Gastroesophageal sphincter (tissue), 4 donors: ENCODE results near the gene NDUFS6. TPM values are rescaled to one million over a fixed set of nuclear protein-coding genes. Genes with fewer than 3 reads are reported as not detected.

Experiments
- ATAC-seq: fragments of 150-250 bp; one replicate; pipeline ENCODE4 v1.9.1; 2016; ENCODE audit warnings: mild to moderate bottlenecking, moderate library complexity
- H3K27ac ChIP-seq, 4 donors: fragments of 200-600 bp; sonication (generic) in 3 of 4; 1 replicate in 3 of 4; 2 replicates in 1 of 4; pipeline ENCODE4 v1.5.1; 2016 to 2019
- H3K27me3 ChIP-seq: fragments of 200-600 bp; sonication (generic); one replicate; pipeline ENCODE4 v1.5.1; 2019
- H3K36me3 ChIP-seq, 2 donors: fragments of 200-600 bp; sonication (generic); one replicate each; pipeline ENCODE4 v1.5.1; 2019; ENCODE audit warnings: control low read depth in 1 of 2
- H3K4me1 ChIP-seq, 3 donors: fragments of 200-600 bp; sonication (generic); 1 replicate in 2 of 3; 2 replicates in 1 of 3; pipeline ENCODE4 v1.5.1; 2016 to 2019; ENCODE audit warnings: control low read depth in 2 of 3
- H3K4me3 ChIP-seq, 2 donors: fragments of 200-600 bp; sonication (generic); one replicate each; pipeline ENCODE4 v1.5.1; 2019; ENCODE audit warnings: mild to moderate bottlenecking in 1 of 2, moderate library complexity in 1 of 2
- H3K9me3 ChIP-seq, 3 donors: fragments of 200-600 bp; sonication (generic); one replicate each; pipeline ENCODE4 v1.5.1; 2017 to 2019; ENCODE audit warnings: control low read depth in 2 of 3
- CTCF ChIP-seq, 4 experiments: fragments of 200-600 bp in 2 of 4; fragments of 450-650 bp in 2 of 4; sonication (generic) in 1 of 4; IDR thresholded peaks; one replicate each; pipeline ENCODE4 v1.5.1; 2017 to 2019; ENCODE audit warnings: antibody characterized with exemption in 4 of 4, mild to moderate bottlenecking in 2 of 4, moderate library complexity in 2 of 4
- EP300 ChIP-seq: sonication (generic); formaldehyde crosslinking; IDR thresholded peaks from one replicate; pipeline ENCODE4 v1.6.1; 2017; ENCODE audit warnings: antibody characterized with exemption, mild to moderate bottlenecking
- POLR2A ChIP-seq, 2 donors: fragments of 450-650 bp; IDR thresholded peaks; one replicate each; pipeline ENCODE4 v1.6.1; 2017; ENCODE audit warnings: antibody characterized with exemption in 2 of 2, mild to moderate bottlenecking in 2 of 2, moderate library complexity in 1 of 2
- POLR2AphosphoS5 ChIP-seq: sonication (generic); formaldehyde crosslinking; IDR thresholded peaks from one replicate; pipeline ENCODE4 v1.6.1; 2017; ENCODE audit warnings: antibody characterized with exemption
- WGBS, 2 donors: methylation state at CpG; one replicate each; pipeline ENCODE4 v1.1.5; 2018; ENCODE audit warnings: low coverage in 1 of 2; 5-methylcytosine and 5-hydroxymethylcytosine counted together
- total RNA-seq, 4 donors: library from RNA; depleted of rRNA; stranded (reverse); fragments of >200 nt; gene quantifications; one replicate each; pipeline ENCODE4 v1.1.0, GENCODE V29; 2016

Gene NDUFS6
- total RNA-seq, 4 donors from 2014 or later, result 44.6 to 82.9 (median 51.6) TPM

DNA sequence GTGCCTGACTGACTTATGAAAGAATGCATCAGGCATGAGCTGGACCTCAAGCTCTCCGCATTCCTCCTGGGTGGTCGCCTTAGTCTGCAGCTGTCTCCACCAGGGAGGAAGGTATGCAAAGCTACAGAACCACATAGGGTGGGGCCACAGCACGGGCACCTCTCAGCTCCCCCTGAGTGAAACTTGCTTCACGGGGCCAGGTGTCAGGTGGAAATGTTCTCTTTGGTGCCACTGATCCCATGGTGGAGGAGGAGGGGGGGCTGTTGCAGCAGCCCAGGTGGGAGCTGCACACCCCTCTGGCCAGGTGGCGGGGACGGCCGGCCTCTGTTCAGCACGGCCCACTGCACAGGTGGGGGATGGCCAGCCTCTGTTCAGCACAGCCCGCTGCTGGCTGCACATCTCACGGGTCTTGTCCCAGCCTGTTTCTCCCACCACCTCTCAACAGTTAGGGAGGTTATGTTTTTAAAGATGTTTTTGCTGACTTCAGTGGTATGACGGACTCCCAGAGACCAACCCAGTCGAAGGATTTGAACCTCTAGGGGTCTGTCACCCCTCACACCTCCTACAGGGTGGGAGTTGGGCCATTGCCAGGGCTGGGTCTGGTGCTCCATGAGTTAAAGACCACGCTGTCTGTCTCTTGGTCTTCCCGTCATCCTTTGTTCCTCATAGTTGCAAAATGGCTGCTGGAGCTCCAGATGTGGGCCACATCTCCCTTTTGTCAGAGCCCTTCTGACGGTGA, 35.9 kb upstream of the NDUFS6 start:
- WGBS, 2 donors, result 100% methylated on average over 1 of the region's 15 CpGs
- Histone ChIP-seq H3K36me3 (no peaks in the 10 kb centered on the region), H3K9me3 (no peaks in the 10 kb centered on the region), H3K27ac (no peak overlapping the region), H3K27me3 (peaks cover 92% of the 10 kb centered on the region), H3K4me3 (no peak overlapping the region), H3K4me1 (no peaks in the 10 kb centered on the region)
- ATAC-seq, result no peak
- no peak for TF ChIP-seq EP300
- TF ChIP-seq POLR2AphosphoS5, result no peak
- TF ChIP-seq POLR2A (IDR thresholded peaks at IDR 0.05), result no peak
- no peak for TF ChIP-seq CTCF (IDR thresholded peaks at IDR 0.05)

DNA sequence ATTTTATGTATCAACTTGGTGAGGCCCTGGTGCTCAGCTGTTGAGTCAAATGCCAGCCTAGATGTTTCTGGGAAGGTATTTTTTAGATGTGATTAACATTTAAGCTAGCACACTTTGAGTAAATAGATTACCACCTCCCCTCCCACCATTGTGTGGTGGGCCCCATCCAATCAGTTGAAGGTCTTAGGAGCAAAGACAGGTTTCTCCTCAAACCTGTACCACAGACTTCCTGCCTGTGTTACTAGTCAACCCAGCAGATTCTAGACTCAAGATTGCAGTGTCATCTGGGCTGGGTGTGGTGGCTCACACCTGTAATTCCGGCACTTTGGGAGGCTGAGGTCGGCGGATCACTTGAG, 35.3 kb upstream of the NDUFS6 start:
- no peak for TF ChIP-seq POLR2AphosphoS5
- TF ChIP-seq EP300, result no peak
- TF ChIP-seq POLR2A (IDR thresholded peaks at IDR 0.05), result no peak
- no peak for TF ChIP-seq CTCF (IDR thresholded peaks at IDR 0.05)
- no peaks in the 10 kb centered on the region for H3K4me1 ChIP-seq
- WGBS, 2 donors, result 100% methylated on average over 2 of the region's 3 CpGs; no CpG with 5 or more reads in 1 of the 2 donors
- no peak overlapping the region for H3K4me3 ChIP-seq
- peaks cover 93% of the 10 kb centered on the region for H3K27me3 ChIP-seq
- ATAC-seq, result no peak
- no peaks in the 10 kb centered on the region for H3K9me3 ChIP-seq
- H3K27ac ChIP-seq, result no peak overlapping the region
- H3K36me3 ChIP-seq, result no peaks in the 10 kb centered on the region

- TF ChIP-seq CTCF (IDR thresholded peaks at IDR 0.05) (no peak), POLR2AphosphoS5 (no peak), EP300 (no peak), POLR2A (IDR thresholded peaks at IDR 0.05) (no peak)
- no peaks in the 10 kb centered on the region for H3K9me3 ChIP-seq
- peaks cover 93% of the 10 kb centered on the region for H3K27me3 ChIP-seq
- H3K4me1 ChIP-seq, result no peaks in the 10 kb centered on the region
- no peak overlapping the region for H3K4me3 ChIP-seq
- WGBS, 2 donors, result 44 to 60% methylated on average over 4 to 11 of the region's 16 CpGs
- no peaks in the 10 kb centered on the region for H3K36me3 ChIP-seq
- no peak overlapping the region for H3K27ac ChIP-seq
- no peak for ATAC-seq
Measured at GRCh38 chr5:1767524-1768282, 33.5 kb upstream of the NDUFS6 start.

- H3K4me3 ChIP-seq, result no peak overlapping the region
- H3K27ac ChIP-seq, result no peak overlapping the region
- TF ChIP-seq EP300 (no peak), POLR2AphosphoS5 (no peak)
- no peak for ATAC-seq
- peaks cover 86% of the 10 kb centered on the region for H3K27me3 ChIP-seq
- WGBS, 2 donors, result 90 to 97% methylated on average over 6 of the region's 35 CpGs
- H3K36me3 ChIP-seq, result no peaks in the 10 kb centered on the region
- no peaks in the 10 kb centered on the region for H3K9me3 ChIP-seq
- no peaks in the 10 kb centered on the region for H3K4me1 ChIP-seq
Measured at GRCh38 chr5:1768283-1769000, 32.8 kb upstream of the NDUFS6 start.

GRCh38 chr5:1769017-1769640, 32.1 kb upstream of the NDUFS6 start:
- ATAC-seq, result no peak
- no peak for TF ChIP-seq CTCF (IDR thresholded peaks at IDR 0.05)
- TF ChIP-seq EP300, result no peak
- no peak for TF ChIP-seq POLR2A (IDR thresholded peaks at IDR 0.05)
- TF ChIP-seq POLR2AphosphoS5, result no peak
- Histone ChIP-seq H3K27ac (no peak overlapping the region), H3K4me3 (no peak overlapping the region), H3K36me3 (no peaks in the 10 kb centered on the region), H3K27me3 (peaks cover 79% of the 10 kb centered on the region), H3K4me1 (no peaks in the 10 kb centered on the region), H3K9me3 (no peaks in the 10 kb centered on the region)
- WGBS, 2 donors, result 90% methylated on average over 2 of the region's 54 CpGs; no CpG with 5 or more reads in 1 of the 2 donors
